Measurements from ENCODE around the gene MAGEE1. TPM values are rescaled to one million over a fixed set of nuclear protein-coding genes. Genes with fewer than 3 reads are reported as not detected.

MAGEE1 gene
- total RNA-seq (2021; ENCODE audit: unreplicated experiment): 1.6 TPM
- 2.1 TPM for polyA plus RNA-seq (2012; ENCODE audit: insufficient read length)
- Bru-seq, nascent RNA: percentile 21 among the genes with signal in this experiment
- percentile 49 among the genes with signal in this experiment for BruChase-seq, experiment 1, labeled RNA remaining after a 2-hour chase
- percentile 44 among the genes with signal in this experiment for BruChase-seq, experiment 2, labeled RNA remaining after a 6-hour chase
- long read RNA-seq: 0 reads

- DNase-seq (ENCODE audit: low read depth, low spot score) (no peak), ATAC-seq (peak; percentile 96)
- intact Hi-C loops (cut with micrococcal nuclease; ENCODE audit: unreplicated experiment) (no loop called here), in situ Hi-C loops (cut with HindIII; ENCODE audit: low pct_unique_long_range_greater_than_20kb, low sequenced_read_pairs) (no loop called here)
- ChIA-PET POLR2A (interaction anchor here (0.5 kb wide), 1 partner anchor 254 kb away, joined by 11 read pairs; no protein-coding TSS in a partner anchor), CTCF (no interaction called here)
- Histone ChIP-seq H3K36me3 (ENCODE audit: control insufficient read depth, insufficient read depth, low read length) (no peaks in the 10 kb centered on the region), H3K27me3 (ENCODE audit: control insufficient read depth, insufficient read depth, low read length) (no peaks in the 10 kb centered on the region), H3K4me3 (ENCODE audit: low read depth in 2 of 2, low read length in 2 of 2) (peak within 1 kb of the TSS; percentile 51 to 72), H3K4me1 (ENCODE audit: control insufficient read depth, insufficient read depth, low read length) (no peaks in the 10 kb centered on the region), H3K27ac (ENCODE audit: low read length) (no peak within 1 kb of the TSS), H3K9me3 (ENCODE audit: control insufficient read depth, insufficient read depth, low read depth, low read length) (no peaks in the 10 kb centered on the region)
- BruUV-seq (replicated peaks): no TSS peak
- TF ChIP-seq, protein P1, sequence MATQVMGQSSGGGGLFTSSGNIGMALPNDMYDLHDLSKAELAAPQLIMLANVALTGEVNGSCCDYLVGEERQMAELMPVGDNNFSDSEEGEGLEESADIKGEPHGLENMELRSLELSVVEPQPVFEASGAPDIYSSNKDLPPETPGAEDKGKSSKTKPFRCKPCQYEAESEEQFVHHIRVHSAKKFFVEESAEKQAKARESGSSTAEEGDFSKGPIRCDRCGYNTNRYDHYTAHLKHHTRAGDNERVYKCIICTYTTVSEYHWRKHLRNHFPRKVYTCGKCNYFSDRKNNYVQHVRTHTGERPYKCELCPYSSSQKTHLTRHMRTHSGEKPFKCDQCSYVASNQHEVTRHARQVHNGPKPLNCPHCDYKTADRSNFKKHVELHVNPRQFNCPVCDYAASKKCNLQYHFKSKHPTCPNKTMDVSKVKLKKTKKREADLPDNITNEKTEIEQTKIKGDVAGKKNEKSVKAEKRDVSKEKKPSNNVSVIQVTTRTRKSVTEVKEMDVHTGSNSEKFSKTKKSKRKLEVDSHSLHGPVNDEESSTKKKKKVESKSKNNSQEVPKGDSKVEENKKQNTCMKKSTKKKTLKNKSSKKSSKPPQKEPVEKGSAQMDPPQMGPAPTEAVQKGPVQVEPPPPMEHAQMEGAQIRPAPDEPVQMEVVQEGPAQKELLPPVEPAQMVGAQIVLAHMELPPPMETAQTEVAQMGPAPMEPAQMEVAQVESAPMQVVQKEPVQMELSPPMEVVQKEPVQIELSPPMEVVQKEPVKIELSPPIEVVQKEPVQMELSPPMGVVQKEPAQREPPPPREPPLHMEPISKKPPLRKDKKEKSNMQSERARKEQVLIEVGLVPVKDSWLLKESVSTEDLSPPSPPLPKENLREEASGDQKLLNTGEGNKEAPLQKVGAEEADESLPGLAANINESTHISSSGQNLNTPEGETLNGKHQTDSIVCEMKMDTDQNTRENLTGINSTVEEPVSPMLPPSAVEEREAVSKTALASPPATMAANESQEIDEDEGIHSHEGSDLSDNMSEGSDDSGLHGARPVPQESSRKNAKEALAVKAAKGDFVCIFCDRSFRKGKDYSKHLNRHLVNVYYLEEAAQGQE (IDR thresholded peaks at IDR 0.05; ENCODE audit: insufficient read depth in 1 of 2, low read depth in 2 of 2, low read length in 1 of 2): no peak
- TF ChIP-seq POLR2AphosphoS5 (IDR thresholded peaks at IDR 0.05; ENCODE audit: low read depth, low read length) (no peak), TCF7L2 (IDR thresholded peaks at IDR 0.05; ENCODE audit: low read depth, low read length) (no peak), SIN3A (IDR thresholded peaks at IDR 0.05; ENCODE audit: borderline replicate concordance, insufficient read depth, low read depth, low read length) (no peak)
- TF ChIP-seq, protein P2, sequence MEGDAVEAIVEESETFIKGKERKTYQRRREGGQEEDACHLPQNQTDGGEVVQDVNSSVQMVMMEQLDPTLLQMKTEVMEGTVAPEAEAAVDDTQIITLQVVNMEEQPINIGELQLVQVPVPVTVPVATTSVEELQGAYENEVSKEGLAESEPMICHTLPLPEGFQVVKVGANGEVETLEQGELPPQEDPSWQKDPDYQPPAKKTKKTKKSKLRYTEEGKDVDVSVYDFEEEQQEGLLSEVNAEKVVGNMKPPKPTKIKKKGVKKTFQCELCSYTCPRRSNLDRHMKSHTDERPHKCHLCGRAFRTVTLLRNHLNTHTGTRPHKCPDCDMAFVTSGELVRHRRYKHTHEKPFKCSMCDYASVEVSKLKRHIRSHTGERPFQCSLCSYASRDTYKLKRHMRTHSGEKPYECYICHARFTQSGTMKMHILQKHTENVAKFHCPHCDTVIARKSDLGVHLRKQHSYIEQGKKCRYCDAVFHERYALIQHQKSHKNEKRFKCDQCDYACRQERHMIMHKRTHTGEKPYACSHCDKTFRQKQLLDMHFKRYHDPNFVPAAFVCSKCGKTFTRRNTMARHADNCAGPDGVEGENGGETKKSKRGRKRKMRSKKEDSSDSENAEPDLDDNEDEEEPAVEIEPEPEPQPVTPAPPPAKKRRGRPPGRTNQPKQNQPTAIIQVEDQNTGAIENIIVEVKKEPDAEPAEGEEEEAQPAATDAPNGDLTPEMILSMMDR (IDR thresholded peaks at IDR 0.05): no peak
These were observed at the start of gene MAGEE1 for GRCh38 chrX:76427560-76428242. TSS of gene MAGEE1 (plus strand) at chrX:76427710. CDS start at chrX:76427931, 221 bp downstream.

DNA sequence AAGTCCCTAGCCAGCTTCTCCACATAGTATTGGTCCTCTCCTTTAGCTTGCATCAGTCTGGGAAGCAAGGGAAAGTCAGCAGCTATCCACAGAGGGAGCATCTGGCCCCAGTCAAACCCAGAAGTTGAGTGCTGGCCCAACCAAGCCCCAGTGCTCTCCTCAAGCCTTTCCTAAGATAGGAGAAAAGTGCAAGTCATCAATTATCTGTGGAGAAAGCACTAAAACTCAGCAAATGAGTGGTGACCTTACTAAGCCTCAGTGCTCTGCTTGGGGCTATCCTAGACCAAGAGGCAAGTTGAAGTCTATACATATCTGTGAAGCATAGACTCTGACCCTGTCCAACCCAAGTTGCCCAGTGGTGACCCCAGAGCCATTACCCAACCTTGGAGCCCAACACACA is 28.5 kb upstream of the MAGEE1 start:
- intact Hi-C loops (cut with micrococcal nuclease; ENCODE audit: unreplicated experiment): no loop called here
- no TSS peak for BruUV-seq (replicated peaks)

More for the DNA sequence above, 28.5 kb upstream of the MAGEE1 start:
- Histone ChIP-seq H3K27ac (ENCODE audit: low read length) (no peak overlapping the region), H3K4me1 (ENCODE audit: control insufficient read depth, insufficient read depth, low read length) (no peaks in the 10 kb centered on the region), H3K36me3 (ENCODE audit: control insufficient read depth, insufficient read depth, low read length) (no peaks in the 10 kb centered on the region), H3K4me3 (ENCODE audit: low read depth in 2 of 2, low read length in 2 of 2) (no peak overlapping the region), H3K9me3 (ENCODE audit: control insufficient read depth, insufficient read depth, low read depth, low read length) (no peaks in the 10 kb centered on the region), H3K27me3 (ENCODE audit: control insufficient read depth, insufficient read depth, low read length) (no peaks in the 10 kb centered on the region)
- ChIA-PET CTCF (no interaction called here), POLR2A (no interaction called here)
- DNase-seq (ENCODE audit: low read depth, low spot score) (no peak), ATAC-seq (no peak)
- TF ChIP-seq, protein P2 (IDR thresholded peaks at IDR 0.05): no peak
- in situ Hi-C loops (cut with HindIII; ENCODE audit: low pct_unique_long_range_greater_than_20kb, low sequenced_read_pairs): no loop called here
